HG03135 (cell line): ENCODE results near the gene SLC7A14.

ENCODE experiments used
- ATAC-seq: cut with Tn5 transposase; IDR thresholded peaks from one replicate; pipeline ENCODE4 v1.9.1; 2021; ENCODE audit warnings: mild to moderate bottlenecking, moderate library complexity; ENCODE audit not compliant: unreplicated experiment

SLC7A14 gene

GRCh38 chr3:170585937-170586310, at the start of gene SLC7A14:
TSS of gene SLC7A14 (minus strand) at chr3:170586075. CDS start at chr3:170526936, 59,139 bp downstream.
- ATAC-seq: no peak

- ATAC-seq: no peak
Observed at GRCh38 chr3:170635385-170635735, 49.5 kb upstream of the SLC7A14 start.

GRCh38 chr3:170634663-170635384, 48.9 kb upstream of the SLC7A14 start:
- peak; percentile 60 for ATAC-seq

- no peak for ATAC-seq
Observed at GRCh38 chr3:170633573-170633972, 47.7 kb upstream of the SLC7A14 start.

- ATAC-seq: peak; percentile 83
Observed at GRCh38 chr3:170632780-170633179, 46.9 kb upstream of the SLC7A14 start.

GRCh38 chr3:170631755-170632488, 46.0 kb upstream of the SLC7A14 start:
- no peak for ATAC-seq

GRCh38 chr3:170623524-170623923, 37.6 kb upstream of the SLC7A14 start:
- ATAC-seq: no peak

- no peak for ATAC-seq
Observed at GRCh38 chr3:170622369-170623159, 36.7 kb upstream of the SLC7A14 start.

GRCh38 chr3:170621256-170621655, 35.4 kb upstream of the SLC7A14 start:
- ATAC-seq: no peak

GRCh38 chr3:170614214-170614966, 28.5 kb upstream of the SLC7A14 start:
- no peak for ATAC-seq

GRCh38 chr3:170611751-170612150, 25.9 kb upstream of the SLC7A14 start:
- ATAC-seq: no peak

- no peak for ATAC-seq
Observed at GRCh38 chr3:170610321-170610884, 24.5 kb upstream of the SLC7A14 start.

- ATAC-seq: no peak
Observed at GRCh38 chr3:170608475-170608874, 22.6 kb upstream of the SLC7A14 start.

GRCh38 chr3:170606675-170607074, 20.8 kb upstream of the SLC7A14 start:
- ATAC-seq: no peak

- no peak for ATAC-seq
Observed at GRCh38 chr3:170605490-170605889, 19.6 kb upstream of the SLC7A14 start.

GRCh38 chr3:170603770-170604510, 18.1 kb upstream of the SLC7A14 start:
- no peak for ATAC-seq

GRCh38 chr3:170602556-170602955, 16.7 kb upstream of the SLC7A14 start:
- ATAC-seq: no peak

GRCh38 chr3:170600005-170600624, 14.2 kb upstream of the SLC7A14 start:
- no peak for ATAC-seq

- no peak for ATAC-seq
Observed at GRCh38 chr3:170599091-170599490, 13.2 kb upstream of the SLC7A14 start.
